IMR-90 (cell line): Measurements from ENCODE around the gene HEPHL1. TPM values are rescaled to one million over a fixed set of nuclear protein-coding genes. Genes with fewer than 3 reads are reported as not detected.

Source experiments
- ATAC-seq: fragments of 200-7000 bp; cut with Tn5 transposase; 2 replicates; pipeline ENCODE4 v1.9.1; 2020; ENCODE audit warnings: low read depth, mild to moderate bottlenecking, moderate library complexity
- BruUV-seq: library from RNA; stranded (reverse); fragments of 400-500 nt; replicated peaks from 2 replicates; lab custom pipeline; 2021; lab: Mats Ljungman, UMichigan
- CTCF ChIA-PET: fragments of 300-600 bp; formaldehyde crosslinking; extraction: SDS; loops from one replicate; lab custom pipeline; 2021; ENCODE audit warnings: antibody characterized with exemption; lab: Yijun Ruan, JAX
- POLR2A ChIA-PET: fragments of 300-600 bp; sonication (Branson Sonifier 250); formaldehyde crosslinking; loops from one replicate; lab custom pipeline; 2022; ENCODE audit warnings: antibody characterized with exemption; ENCODE audit not compliant: unreplicated experiment; lab: Charles Lee
- DNase-seq: peaks from one replicate; pipeline ENCODE4 v3.0.0; 2013
- H2AFZ ChIP-seq: replicated peaks from 2 replicates; pipeline ENCODE3; 2013; ENCODE audit warnings: low read length, mild to moderate bottlenecking; ENCODE audit not compliant: poor library complexity
- H2AK5ac ChIP-seq: 2 replicates; pipeline ENCODE4 v1.6.1; 2013; ENCODE audit warnings: low read depth, low read length, inconsistent platforms
- H2AK9ac ChIP-seq: replicated peaks from 2 replicates; pipeline ENCODE3; 2013; ENCODE audit warnings: mild to moderate bottlenecking, low read depth, low read length, moderate library complexity; ENCODE audit not compliant: poor library complexity
- H2BK120ac ChIP-seq: 2 replicates; pipeline ENCODE4 v1.6.1; 2013; ENCODE audit warnings: low read depth, low read length, inconsistent platforms
- H2BK15ac ChIP-seq: 3 replicates; pipeline ENCODE4 v1.6.1; 2013; ENCODE audit warnings: low read depth, low read length, inconsistent platforms
- H2BK20ac ChIP-seq: 2 replicates; pipeline ENCODE4 v1.6.1; 2013; ENCODE audit warnings: low read depth, mild to moderate bottlenecking, inconsistent platforms, low read length, moderate library complexity
- H2BK5ac ChIP-seq: 2 replicates; pipeline ENCODE4 v1.6.1; 2013; ENCODE audit warnings: mild to moderate bottlenecking, low read depth, low read length, inconsistent platforms; ENCODE audit not compliant: poor library complexity, severe bottlenecking
- H3K14ac ChIP-seq: replicated peaks from 2 replicates; pipeline ENCODE4 v1.6.1; 2013; ENCODE audit warnings: low read depth, low read length, inconsistent platforms
- H3K18ac ChIP-seq: 2 replicates; pipeline ENCODE4 v1.6.1; 2013; ENCODE audit warnings: low read depth, low read length, control low read depth
- H3K23ac ChIP-seq: 2 replicates; pipeline ENCODE4 v1.6.1; 2013; ENCODE audit warnings: low read depth, low read length, inconsistent platforms
- H3K27ac ChIP-seq: 2 replicates; pipeline ENCODE4 v1.5.1; 2013; ENCODE audit warnings: mild to moderate bottlenecking, control low read depth, low read length; ENCODE audit not compliant: insufficient read depth
- H3K27me3 ChIP-seq: 2 replicates; pipeline ENCODE4 v1.6.1; 2013; ENCODE audit warnings: low read length; ENCODE audit not compliant: control insufficient read depth, insufficient read depth
- H3K36me3 ChIP-seq: 2 replicates; pipeline ENCODE4 v1.6.1; 2013; ENCODE audit warnings: low read length, mixed read lengths; ENCODE audit not compliant: control insufficient read depth, insufficient read depth
- H3K4ac ChIP-seq: 2 replicates; pipeline ENCODE4 v1.6.1; 2013; ENCODE audit warnings: low read depth, low read length, inconsistent platforms
- H3K4me1 ChIP-seq: 2 replicates; pipeline ENCODE4 v1.6.1; 2013; ENCODE audit warnings: low read length, mixed read lengths; ENCODE audit not compliant: control insufficient read depth, insufficient read depth
- H3K4me2 ChIP-seq: 2 replicates; pipeline ENCODE4 v1.6.1; 2013; ENCODE audit warnings: low read depth, mild to moderate bottlenecking, control low read depth, low read length, moderate library complexity
- H3K4me3 ChIP-seq: 2 replicates; pipeline ENCODE4 v1.5.1; 2013; ENCODE audit warnings: low read depth, mild to moderate bottlenecking, control low read depth, low read length, moderate library complexity; ENCODE audit not compliant: insufficient read depth
- H3K56ac ChIP-seq: 2 replicates; pipeline ENCODE4 v1.6.1; 2013; ENCODE audit warnings: low read length, inconsistent platforms; ENCODE audit not compliant: insufficient read depth; ENCODE audit errors: extremely low read depth
- H3K79me1 ChIP-seq, 2 experiments: 2 replicates each; pipeline ENCODE4 v1.6.1; 2013; ENCODE audit warnings: low read length in 2 of 2, inconsistent platforms in 1 of 2, low read depth in 1 of 2
- H3K9ac ChIP-seq: 2 replicates; pipeline ENCODE4 v1.6.1; 2013; ENCODE audit warnings: low read depth, low read length, control low read depth
- H3K9me1 ChIP-seq: 2 replicates; pipeline ENCODE4 v1.6.1; 2013; ENCODE audit warnings: low read length, inconsistent platforms; ENCODE audit not compliant: insufficient read depth
- H3K9me3 ChIP-seq: 2 replicates; pipeline ENCODE4 v1.6.1; 2013; ENCODE audit warnings: low read length; ENCODE audit not compliant: control insufficient read depth, insufficient read depth
- H4K20me1 ChIP-seq: 2 replicates; pipeline ENCODE4 v1.6.1; 2013; ENCODE audit warnings: low read length, inconsistent platforms; ENCODE audit not compliant: insufficient read depth
- H4K5ac ChIP-seq: 2 replicates; pipeline ENCODE4 v1.6.1; 2013; ENCODE audit warnings: mild to moderate bottlenecking, low read depth, low read length, control low read depth
- H4K8ac ChIP-seq, 2 experiments: 2 replicates each; pipeline ENCODE4 v1.6.1; 2013; ENCODE audit warnings: low read depth in 2 of 2, low read length in 2 of 2, control low read depth in 1 of 2, inconsistent platforms in 1 of 2
- H4K91ac ChIP-seq: 2 replicates; pipeline ENCODE4 v1.6.1; 2013; ENCODE audit warnings: low read depth, low read length, inconsistent platforms; ENCODE audit not compliant: insufficient read depth
- BHLHE40 ChIP-seq: fragments of 150-350 bp; IDR thresholded peaks from 2 replicates; pipeline ENCODE4 v1.6.1; 2016; ENCODE audit warnings: mild to moderate bottlenecking, low read depth, low read length
- CEBPB ChIP-seq: IDR thresholded peaks from 2 replicates; pipeline ENCODE4 v1.6.1; 2012; ENCODE audit warnings: low read depth, low read length, improper control_type of control experiment
- FOS ChIP-seq: fragments of 150-350 bp; IDR thresholded peaks from 2 replicates; pipeline ENCODE4 v1.6.1; 2016; ENCODE audit warnings: low read depth, low read length
- MAFK ChIP-seq: IDR thresholded peaks from 2 replicates; pipeline ENCODE4 v1.6.1; 2012; ENCODE audit warnings: low read depth, low read length, improper control_type of control experiment
- MAZ ChIP-seq: IDR thresholded peaks from 2 replicates; pipeline ENCODE4 v1.6.1; 2012; ENCODE audit warnings: low read depth, mild to moderate bottlenecking, low read length, improper control_type of control experiment, moderate library complexity, borderline replicate concordance
- MXI1 ChIP-seq: IDR thresholded peaks from 2 replicates; pipeline ENCODE4 v1.6.1; 2012; ENCODE audit warnings: low read depth, mild to moderate bottlenecking, low read length, moderate library complexity, borderline replicate concordance
- NFE2L2 ChIP-seq: fragments of 150-350 bp; IDR thresholded peaks from 2 replicates; pipeline ENCODE4 v1.6.1; 2016; ENCODE audit warnings: low read depth, mild to moderate bottlenecking, low read length
- POLR2A ChIP-seq: IDR thresholded peaks from 2 replicates; pipeline ENCODE4 v1.6.1; 2012; ENCODE audit warnings: mild to moderate bottlenecking, low read depth, low read length
- RAD21 ChIP-seq: IDR thresholded peaks from 2 replicates; pipeline ENCODE4 v1.6.1; 2012; ENCODE audit warnings: low read length, improper control_type of control experiment
- RCOR1 ChIP-seq: IDR thresholded peaks from 2 replicates; pipeline ENCODE4 v1.6.1; 2012; ENCODE audit warnings: mild to moderate bottlenecking, low read length, improper control_type of control experiment; ENCODE audit not compliant: insufficient replicate concordance
- RFX5 ChIP-seq: IDR thresholded peaks from 2 replicates; pipeline ENCODE4 v1.8.0; 2012; ENCODE audit warnings: low read depth, mild to moderate bottlenecking, low read length, moderate library complexity
- SMC3 ChIP-seq: fragments of 150-350 bp; IDR thresholded peaks from 2 replicates; pipeline ENCODE4 v1.6.1; 2016; ENCODE audit warnings: low read depth, mild to moderate bottlenecking, antibody characterized with exemption, low read length, moderate library complexity
- WGBS, 2 experiments: methylation state at CpG; one replicate each; pipeline versions ENCODE4 v1.1.5 to v1.1.7; 2013; ENCODE audit warnings: missing lambda C conversion rate in 2 of 2; ENCODE audit not compliant: insufficient read length in 1 of 2; ENCODE audit errors: extremely low coverage in 2 of 2; 5-methylcytosine and 5-hydroxymethylcytosine counted together
- dilution Hi-C: fragments of 300-500 bp; cut with HindIII; formaldehyde crosslinking; loops from one replicate; pipeline ENCODE4 v1.14.3; 2018; ENCODE audit warnings: low sequenced_read_pairs; ENCODE audit not compliant: unreplicated experiment
- in situ Hi-C: fragments of 300-500 bp; cut with MboI; formaldehyde crosslinking; loops from 3 replicates; pipeline ENCODE4 v1.14.3; 2019; ENCODE audit warnings: low sequenced_read_pairs, inconsistent platforms, mixed read lengths
- intact Hi-C: fragments of 100-400 bp; cut with micrococcal nuclease; formaldehyde crosslinking; loops from 2 replicates; pipeline ENCODE4 v1.10.0; 2022
- polyA plus RNA-seq, 3 experiments: library from polyadenylated mRNA; depleted of rRNA; stranded (reverse); fragments of >200 nt; gene quantifications; 2 replicates each; pipeline ENCODE4 v1.2.3, GENCODE V29; 2012; ENCODE audit warnings: low replicate concordance in 1 of 3
- total RNA-seq: library from RNA; depleted of rRNA; stranded (reverse); fragments of >200 nt; gene quantifications from 2 replicates; pipeline ENCODE4 v1.2.3, GENCODE V29; 2012
- TF ChIP-seq, protein P1 (sequence below): conservative IDR thresholded peaks from 2 replicates; pipeline ENCODE4 v1.5.1; 2012; ENCODE audit warnings: mild to moderate bottlenecking, low read depth, low read length, improper control_type of control experiment
- TF ChIP-seq, protein P2 (sequence below): fragments of 150-350 bp; IDR thresholded peaks from 2 replicates; pipeline ENCODE4 v1.6.1; 2017; ENCODE audit warnings: mild to moderate bottlenecking, antibody characterized with exemption, low read length, low read depth
- TF ChIP-seq, protein P3 (sequence below): fragments of 150-350 bp; IDR thresholded peaks from 2 replicates; pipeline ENCODE4 v1.6.1; 2016; ENCODE audit warnings: low read depth, mild to moderate bottlenecking, low read length, moderate library complexity, borderline replicate concordance

Gene HEPHL1
- total and polyA plus RNA-seq, 2 of the 4 experiments (the other 2 are of a cell fraction): under 0.01 to 0.02 TPM

DNA sequence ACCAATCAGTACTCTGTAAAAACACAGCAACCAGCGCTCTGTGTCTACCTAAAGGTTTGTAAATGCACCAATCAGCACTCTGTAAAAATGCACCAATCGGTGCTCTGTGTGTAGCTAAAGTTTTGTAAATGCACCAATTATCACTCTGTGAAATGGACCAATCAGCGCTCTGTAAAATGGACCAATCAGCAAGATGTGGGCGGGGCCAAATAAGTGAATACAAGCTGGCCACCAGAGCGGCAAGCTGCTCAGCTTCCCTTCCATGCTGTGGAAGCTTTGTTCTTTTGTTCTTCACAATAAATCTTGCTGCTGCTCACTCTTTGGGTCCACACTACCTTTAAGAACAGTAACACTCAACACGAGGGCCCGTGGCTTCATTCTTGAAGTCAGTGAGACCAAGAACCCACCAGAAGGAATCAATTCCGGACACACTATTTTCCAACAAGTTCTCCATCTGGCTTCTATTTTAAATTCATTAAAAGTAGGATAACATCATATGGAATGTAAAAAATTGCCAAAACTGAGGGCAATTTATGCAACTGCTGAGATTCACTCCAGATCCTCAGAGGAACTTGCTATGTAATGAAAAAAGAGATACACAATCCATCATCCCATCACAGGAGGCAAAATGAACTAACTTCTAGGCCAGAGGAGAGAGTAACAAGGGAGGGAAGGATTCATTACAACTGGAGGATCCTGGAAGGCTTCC is 104.4 kb downstream of the HEPHL1 start:
- Histone ChIP-seq H3K79me1 (peaks cover 7 to 38% of the 10 kb centered on the region in 2 experiments; a peak in 3 of 4 replicates), H2BK5ac (no peak overlapping the region), H3K27me3 (no peaks in the 10 kb centered on the region), H4K5ac (no peak overlapping the region), H3K4ac (no peak overlapping the region), H3K9me3 (no peaks in the 10 kb centered on the region), H2AK5ac (no peak overlapping the region), H3K36me3 (no peaks in the 10 kb centered on the region), H2BK20ac (no peak overlapping the region), H3K9ac (no peak overlapping the region), H2BK15ac (no peak overlapping the region), H4K8ac (no peak overlapping the region), H4K20me1 (peaks cover 3% of the 10 kb centered on the region; the same call in 1 of the 2 replicates), H3K9me1 (peaks cover 6% of the 10 kb centered on the region; the same call in 1 of the 2 replicates), H3K56ac (no peak overlapping the region), H3K27ac (no peak overlapping the region), H3K14ac (no peak overlapping the region), H2AK9ac (no peak overlapping the region), H3K23ac (no peak overlapping the region), H2AFZ (no peak overlapping the region), H3K4me2 (no peak overlapping the region), H3K18ac (no peak overlapping the region), H3K4me3 (no peak overlapping the region), H4K91ac (no peak overlapping the region), H3K4me1 (peaks cover 4% of the 10 kb centered on the region), H2BK120ac (no peak overlapping the region)
- POLR2A ChIA-PET: no interaction called here
- WGBS, 2 experiments: 100% methylated on average over 1 of the region's 8 CpGs; no CpG with 5 or more reads in 1 of the 2 experiments
- ATAC-seq: no peak
- no peak for DNase-seq
- intact Hi-C loops (no loop called here), dilution Hi-C loops (no loop called here), in situ Hi-C loops (loop anchor here (25.0 kb wide), 3 partner anchors 637 to 1113 kb away; partner anchors contain the start of gene AMOTL1)
- CTCF ChIA-PET: no interaction called here
- BruUV-seq: no TSS peak
- TF ChIP-seq, protein P1, sequence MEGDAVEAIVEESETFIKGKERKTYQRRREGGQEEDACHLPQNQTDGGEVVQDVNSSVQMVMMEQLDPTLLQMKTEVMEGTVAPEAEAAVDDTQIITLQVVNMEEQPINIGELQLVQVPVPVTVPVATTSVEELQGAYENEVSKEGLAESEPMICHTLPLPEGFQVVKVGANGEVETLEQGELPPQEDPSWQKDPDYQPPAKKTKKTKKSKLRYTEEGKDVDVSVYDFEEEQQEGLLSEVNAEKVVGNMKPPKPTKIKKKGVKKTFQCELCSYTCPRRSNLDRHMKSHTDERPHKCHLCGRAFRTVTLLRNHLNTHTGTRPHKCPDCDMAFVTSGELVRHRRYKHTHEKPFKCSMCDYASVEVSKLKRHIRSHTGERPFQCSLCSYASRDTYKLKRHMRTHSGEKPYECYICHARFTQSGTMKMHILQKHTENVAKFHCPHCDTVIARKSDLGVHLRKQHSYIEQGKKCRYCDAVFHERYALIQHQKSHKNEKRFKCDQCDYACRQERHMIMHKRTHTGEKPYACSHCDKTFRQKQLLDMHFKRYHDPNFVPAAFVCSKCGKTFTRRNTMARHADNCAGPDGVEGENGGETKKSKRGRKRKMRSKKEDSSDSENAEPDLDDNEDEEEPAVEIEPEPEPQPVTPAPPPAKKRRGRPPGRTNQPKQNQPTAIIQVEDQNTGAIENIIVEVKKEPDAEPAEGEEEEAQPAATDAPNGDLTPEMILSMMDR: no peak
- TF ChIP-seq RAD21: no peak
- TF ChIP-seq, protein P2, sequence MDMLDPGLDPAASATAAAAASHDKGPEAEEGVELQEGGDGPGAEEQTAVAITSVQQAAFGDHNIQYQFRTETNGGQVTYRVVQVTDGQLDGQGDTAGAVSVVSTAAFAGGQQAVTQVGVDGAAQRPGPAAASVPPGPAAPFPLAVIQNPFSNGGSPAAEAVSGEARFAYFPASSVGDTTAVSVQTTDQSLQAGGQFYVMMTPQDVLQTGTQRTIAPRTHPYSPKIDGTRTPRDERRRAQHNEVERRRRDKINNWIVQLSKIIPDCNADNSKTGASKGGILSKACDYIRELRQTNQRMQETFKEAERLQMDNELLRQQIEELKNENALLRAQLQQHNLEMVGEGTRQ: no peak
- TF ChIP-seq MAFK: no peak
- TF ChIP-seq MXI1: no peak
- TF ChIP-seq CEBPB: no peak
- TF ChIP-seq, protein P3, sequence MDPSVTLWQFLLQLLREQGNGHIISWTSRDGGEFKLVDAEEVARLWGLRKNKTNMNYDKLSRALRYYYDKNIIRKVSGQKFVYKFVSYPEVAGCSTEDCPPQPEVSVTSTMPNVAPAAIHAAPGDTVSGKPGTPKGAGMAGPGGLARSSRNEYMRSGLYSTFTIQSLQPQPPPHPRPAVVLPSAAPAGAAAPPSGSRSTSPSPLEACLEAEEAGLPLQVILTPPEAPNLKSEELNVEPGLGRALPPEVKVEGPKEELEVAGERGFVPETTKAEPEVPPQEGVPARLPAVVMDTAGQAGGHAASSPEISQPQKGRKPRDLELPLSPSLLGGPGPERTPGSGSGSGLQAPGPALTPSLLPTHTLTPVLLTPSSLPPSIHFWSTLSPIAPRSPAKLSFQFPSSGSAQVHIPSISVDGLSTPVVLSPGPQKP: no peak
- no peak for TF ChIP-seq SMC3
- TF ChIP-seq MAZ: no peak
- TF ChIP-seq RCOR1: no peak
- TF ChIP-seq NFE2L2: no peak
- no peak for TF ChIP-seq RFX5
- no peak for TF ChIP-seq FOS
- TF ChIP-seq BHLHE40: no peak
- no peak for TF ChIP-seq POLR2A
